Measurements from ENCODE around the gene ERO1B.

ERO1B gene

GRCh38 chr1:236179634-236180033 lies 102.1 kb downstream of the ERO1B start:
- TF ChIP-seq, protein P1, sequence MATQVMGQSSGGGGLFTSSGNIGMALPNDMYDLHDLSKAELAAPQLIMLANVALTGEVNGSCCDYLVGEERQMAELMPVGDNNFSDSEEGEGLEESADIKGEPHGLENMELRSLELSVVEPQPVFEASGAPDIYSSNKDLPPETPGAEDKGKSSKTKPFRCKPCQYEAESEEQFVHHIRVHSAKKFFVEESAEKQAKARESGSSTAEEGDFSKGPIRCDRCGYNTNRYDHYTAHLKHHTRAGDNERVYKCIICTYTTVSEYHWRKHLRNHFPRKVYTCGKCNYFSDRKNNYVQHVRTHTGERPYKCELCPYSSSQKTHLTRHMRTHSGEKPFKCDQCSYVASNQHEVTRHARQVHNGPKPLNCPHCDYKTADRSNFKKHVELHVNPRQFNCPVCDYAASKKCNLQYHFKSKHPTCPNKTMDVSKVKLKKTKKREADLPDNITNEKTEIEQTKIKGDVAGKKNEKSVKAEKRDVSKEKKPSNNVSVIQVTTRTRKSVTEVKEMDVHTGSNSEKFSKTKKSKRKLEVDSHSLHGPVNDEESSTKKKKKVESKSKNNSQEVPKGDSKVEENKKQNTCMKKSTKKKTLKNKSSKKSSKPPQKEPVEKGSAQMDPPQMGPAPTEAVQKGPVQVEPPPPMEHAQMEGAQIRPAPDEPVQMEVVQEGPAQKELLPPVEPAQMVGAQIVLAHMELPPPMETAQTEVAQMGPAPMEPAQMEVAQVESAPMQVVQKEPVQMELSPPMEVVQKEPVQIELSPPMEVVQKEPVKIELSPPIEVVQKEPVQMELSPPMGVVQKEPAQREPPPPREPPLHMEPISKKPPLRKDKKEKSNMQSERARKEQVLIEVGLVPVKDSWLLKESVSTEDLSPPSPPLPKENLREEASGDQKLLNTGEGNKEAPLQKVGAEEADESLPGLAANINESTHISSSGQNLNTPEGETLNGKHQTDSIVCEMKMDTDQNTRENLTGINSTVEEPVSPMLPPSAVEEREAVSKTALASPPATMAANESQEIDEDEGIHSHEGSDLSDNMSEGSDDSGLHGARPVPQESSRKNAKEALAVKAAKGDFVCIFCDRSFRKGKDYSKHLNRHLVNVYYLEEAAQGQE (IDR thresholded peaks at IDR 0.05; ENCODE audit: insufficient read depth in 1 of 2, low read depth in 2 of 2, low read length in 2 of 2), result no peak
- no peak for TF ChIP-seq TAF1 (IDR thresholded peaks at IDR 0.05; ENCODE audit: borderline replicate concordance, insufficient read depth, low read length)
- TF ChIP-seq POLR2AphosphoS5 (IDR thresholded peaks at IDR 0.05; ENCODE audit: low read depth, low read length), result no peak
- TF ChIP-seq FOXP2 (optimal IDR thresholded peaks at IDR 0.05; ENCODE audit: borderline replicate concordance, extremely low read depth, extremely low read length, insufficient read depth), result no peak
- no peak for TF ChIP-seq SIN3A (IDR thresholded peaks at IDR 0.05; ENCODE audit: borderline replicate concordance, insufficient read depth, low read length)

- TF ChIP-seq TAF1 (IDR thresholded peaks at IDR 0.05; ENCODE audit: borderline replicate concordance, insufficient read depth, low read length), result no peak
- TF ChIP-seq POLR2AphosphoS5 (IDR thresholded peaks at IDR 0.05; ENCODE audit: low read depth, low read length), result no peak
- TF ChIP-seq FOXP2 (optimal IDR thresholded peaks at IDR 0.05; ENCODE audit: borderline replicate concordance, extremely low read depth, extremely low read length, insufficient read depth), result no peak
- no peak for TF ChIP-seq SIN3A (IDR thresholded peaks at IDR 0.05; ENCODE audit: borderline replicate concordance, insufficient read depth, low read length)
- TF ChIP-seq, protein P1 (IDR thresholded peaks at IDR 0.05; ENCODE audit: insufficient read depth in 1 of 2, low read depth in 2 of 2, low read length in 2 of 2), result no peak
Measured at GRCh38 chr1:236176337-236177336, 105.1 kb downstream of the ERO1B start.

- TF ChIP-seq SIN3A (IDR thresholded peaks at IDR 0.05; ENCODE audit: borderline replicate concordance, insufficient read depth, low read length) (no peak), FOXP2 (optimal IDR thresholded peaks at IDR 0.05; ENCODE audit: borderline replicate concordance, extremely low read depth, extremely low read length, insufficient read depth) (no peak), POLR2AphosphoS5 (IDR thresholded peaks at IDR 0.05; ENCODE audit: low read depth, low read length) (no peak), TAF1 (IDR thresholded peaks at IDR 0.05; ENCODE audit: borderline replicate concordance, insufficient read depth, low read length) (no peak)
- TF ChIP-seq, protein P1 (IDR thresholded peaks at IDR 0.05; ENCODE audit: insufficient read depth in 1 of 2, low read depth in 2 of 2, low read length in 2 of 2), result no peak
Measured at GRCh38 chr1:236175642-236176336, 106.0 kb downstream of the ERO1B start.

- no peak for TF ChIP-seq POLR2AphosphoS5 (IDR thresholded peaks at IDR 0.05; ENCODE audit: low read depth, low read length)
- TF ChIP-seq TAF1 (IDR thresholded peaks at IDR 0.05; ENCODE audit: borderline replicate concordance, insufficient read depth, low read length), result no peak
- TF ChIP-seq SIN3A (IDR thresholded peaks at IDR 0.05; ENCODE audit: borderline replicate concordance, insufficient read depth, low read length), result no peak
- TF ChIP-seq, protein P1 (IDR thresholded peaks at IDR 0.05; ENCODE audit: insufficient read depth in 1 of 2, low read depth in 2 of 2, low read length in 2 of 2), result no peak
- TF ChIP-seq FOXP2 (optimal IDR thresholded peaks at IDR 0.05; ENCODE audit: borderline replicate concordance, extremely low read depth, extremely low read length, insufficient read depth), result no peak
Measured at GRCh38 chr1:236173174-236173767, 108.5 kb downstream of the ERO1B start.

Measured in PFSK-1 (cell line).